ENCODE results near the gene STK33. TPM values are rescaled to one million over a fixed set of nuclear protein-coding genes. Genes with fewer than 3 reads are reported as not detected.

STK33 gene
- total and polyA plus RNA-seq, 2 of the 13 experiments (the other 11 are each of a cell fraction or from before 2014, with no cell fraction given) = 2.7 to 12.6 TPM

- TF ChIP-seq HINFP (CRISPR knock-in tag; IDR thresholded peaks at IDR 0.05; ENCODE audit: low read depth) = no peak
- TF ChIP-seq THAP11 (CRISPR knock-in tag; IDR thresholded peaks at IDR 0.05) = peak; percentile 51
- TF ChIP-seq IRF9 (CRISPR knock-in tag; IDR thresholded peaks at IDR 0.05; ENCODE audit: borderline replicate concordance) = no peak
- TF ChIP-seq ZNF800 (CRISPR knock-in tag; IDR thresholded peaks at IDR 0.05) = 0 out of 2 replicates have a peak, but pooled peaks have one; percentile 24
- TF ChIP-seq POGZ (CRISPR knock-in tag; IDR thresholded peaks at IDR 0.05) = 0 out of 2 replicates have a peak, but pooled peaks have one; percentile 45
- no peak for TF ChIP-seq ATRX (CRISPR knock-in tag; IDR thresholded peaks at IDR 0.05; ENCODE audit: borderline replicate concordance)
- TF ChIP-seq MBNL3 (CRISPR knock-in tag; conservative IDR thresholded peaks at IDR 0.05) = no peak
- peak; percentile 70; the same call in 1 of the 2 replicates for TF ChIP-seq ZFP91 (CRISPR knock-in tag; IDR thresholded peaks at IDR 0.05; ENCODE audit: borderline replicate concordance)
- no peak for TF ChIP-seq MTA3 (CRISPR knock-in tag; IDR thresholded peaks at IDR 0.05)
- TF ChIP-seq TFE3 (CRISPR knock-in tag; IDR thresholded peaks at IDR 0.05) = peak; percentile 67; the same call in 1 of the 2 replicates
- TF ChIP-seq ZFP62 (CRISPR knock-in tag; IDR thresholded peaks at IDR 0.05) = no peak
- TF ChIP-seq HDAC1 (CRISPR knock-in tag; IDR thresholded peaks at IDR 0.05) = peak; percentile 69
- TF ChIP-seq ZNF343 (CRISPR knock-in tag; IDR thresholded peaks at IDR 0.05) = 0 out of 2 replicates have a peak, but pooled peaks have one; percentile 39
- no peak for TF ChIP-seq ZNF12 (CRISPR knock-in tag; IDR thresholded peaks at IDR 0.05)
- no peak for TF ChIP-seq NFKBIZ (CRISPR knock-in tag; IDR thresholded peaks at IDR 0.05)
- no peak for TF ChIP-seq TCF7L2 (IDR thresholded peaks at IDR 0.05; ENCODE audit: low read depth, low read length)
- no peak for TF ChIP-seq ATF3 (CRISPR knock-in tag; IDR thresholded peaks at IDR 0.05)
Observed at GRCh38 chr11:8593935-8594909, at the start of gene STK33 (continued).
